NOMO-1 (cell line): ENCODE results near the gene PGBD1.

ENCODE experiments used
- DNase-seq, 2 experiments: peaks; one replicate each; lab custom pipeline; 2025; ENCODE audit not compliant: unreplicated experiment in 2 of 2; lab: John Stamatoyannopoulos, UW

PGBD1 gene, protein sequence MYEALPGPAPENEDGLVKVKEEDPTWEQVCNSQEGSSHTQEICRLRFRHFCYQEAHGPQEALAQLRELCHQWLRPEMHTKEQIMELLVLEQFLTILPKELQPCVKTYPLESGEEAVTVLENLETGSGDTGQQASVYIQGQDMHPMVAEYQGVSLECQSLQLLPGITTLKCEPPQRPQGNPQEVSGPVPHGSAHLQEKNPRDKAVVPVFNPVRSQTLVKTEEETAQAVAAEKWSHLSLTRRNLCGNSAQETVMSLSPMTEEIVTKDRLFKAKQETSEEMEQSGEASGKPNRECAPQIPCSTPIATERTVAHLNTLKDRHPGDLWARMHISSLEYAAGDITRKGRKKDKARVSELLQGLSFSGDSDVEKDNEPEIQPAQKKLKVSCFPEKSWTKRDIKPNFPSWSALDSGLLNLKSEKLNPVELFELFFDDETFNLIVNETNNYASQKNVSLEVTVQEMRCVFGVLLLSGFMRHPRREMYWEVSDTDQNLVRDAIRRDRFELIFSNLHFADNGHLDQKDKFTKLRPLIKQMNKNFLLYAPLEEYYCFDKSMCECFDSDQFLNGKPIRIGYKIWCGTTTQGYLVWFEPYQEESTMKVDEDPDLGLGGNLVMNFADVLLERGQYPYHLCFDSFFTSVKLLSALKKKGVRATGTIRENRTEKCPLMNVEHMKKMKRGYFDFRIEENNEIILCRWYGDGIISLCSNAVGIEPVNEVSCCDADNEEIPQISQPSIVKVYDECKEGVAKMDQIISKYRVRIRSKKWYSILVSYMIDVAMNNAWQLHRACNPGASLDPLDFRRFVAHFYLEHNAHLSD

DNA sequence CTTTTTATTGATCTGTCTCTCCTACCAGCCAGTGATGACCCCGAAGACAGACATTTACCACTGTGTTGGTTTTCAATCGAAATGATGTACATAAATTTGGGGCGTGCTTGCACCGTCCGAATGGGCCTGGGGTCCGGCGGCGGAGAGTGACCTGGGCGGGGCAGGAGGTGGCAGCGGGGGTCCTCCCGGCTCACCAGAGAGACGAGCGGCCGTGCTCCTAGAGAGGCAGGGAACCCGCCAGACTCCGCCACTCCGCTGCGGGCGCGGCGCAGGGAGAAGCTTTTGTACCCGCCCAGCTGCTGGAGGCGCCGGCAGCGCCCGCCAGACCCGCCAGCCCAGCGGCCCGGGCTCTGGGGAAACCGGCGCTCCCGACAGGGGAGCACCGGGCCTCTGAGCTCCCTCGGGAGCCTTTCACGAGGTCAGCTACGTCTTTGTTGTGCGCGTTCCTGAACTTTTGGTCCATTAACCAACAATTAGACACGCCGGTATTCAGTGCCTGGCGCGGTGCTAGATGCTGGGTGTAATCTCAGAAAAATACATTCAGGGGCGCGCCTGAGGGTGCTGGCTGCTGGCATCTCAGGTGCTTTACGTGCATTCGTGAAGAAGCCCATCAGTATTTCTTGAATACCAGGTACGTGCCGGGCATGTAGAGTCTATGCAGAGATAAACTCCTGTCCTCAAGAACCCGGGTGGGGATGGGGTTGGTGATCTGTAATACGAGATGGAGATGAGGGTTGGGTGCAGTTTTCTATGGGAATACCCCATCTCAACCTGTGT is at the start of gene PGBD1:
PGBD1 (plus strand) TSS at position 285 of the 777 bp plus-strand sequence. CDS start 2,242 bp downstream, outside the sequence.
- peak; percentile 42 to 56 for DNase-seq

GRCh38 chr6:28232785-28233184 is 48.6 kb upstream of the PGBD1 start:
- DNase-seq = no peak

GRCh38 chr6:28235912-28236452 is 45.4 kb upstream of the PGBD1 start:
- DNase-seq = peak in 1 of 2 experiments; percentile 49

DNA sequence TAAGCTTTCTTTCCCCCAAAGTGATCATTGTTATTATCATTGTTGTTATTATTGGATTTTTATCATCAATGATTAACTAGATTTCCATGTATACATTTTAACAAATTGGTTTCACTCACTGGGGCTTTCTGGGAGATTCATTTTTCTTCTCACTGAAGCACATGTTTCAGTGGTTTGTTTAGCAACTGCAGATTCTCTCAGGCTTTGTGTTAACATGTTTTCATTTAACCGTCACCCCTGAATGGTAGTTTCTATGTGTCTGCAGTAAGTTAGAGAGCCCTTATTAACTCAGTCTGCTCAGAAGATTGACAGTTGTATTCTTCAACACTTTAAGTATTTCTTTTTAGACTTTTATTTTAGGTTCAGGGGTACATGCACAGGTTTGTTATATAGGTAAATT is 41.7 kb upstream of the PGBD1 start:
- no peak for DNase-seq

- no peak for DNase-seq
These were observed 40.9 kb upstream of the PGBD1 start for GRCh38 chr6:28240471-28240870.

- DNase-seq = no peak
These were observed 37.4 kb upstream of the PGBD1 start for GRCh38 chr6:28243946-28244345.

GRCh38 chr6:28245206-28245941 is 36.0 kb upstream of the PGBD1 start:
- no peak for DNase-seq

GRCh38 chr6:28248916-28249315 is 32.5 kb upstream of the PGBD1 start:
- DNase-seq = no peak

DNA sequence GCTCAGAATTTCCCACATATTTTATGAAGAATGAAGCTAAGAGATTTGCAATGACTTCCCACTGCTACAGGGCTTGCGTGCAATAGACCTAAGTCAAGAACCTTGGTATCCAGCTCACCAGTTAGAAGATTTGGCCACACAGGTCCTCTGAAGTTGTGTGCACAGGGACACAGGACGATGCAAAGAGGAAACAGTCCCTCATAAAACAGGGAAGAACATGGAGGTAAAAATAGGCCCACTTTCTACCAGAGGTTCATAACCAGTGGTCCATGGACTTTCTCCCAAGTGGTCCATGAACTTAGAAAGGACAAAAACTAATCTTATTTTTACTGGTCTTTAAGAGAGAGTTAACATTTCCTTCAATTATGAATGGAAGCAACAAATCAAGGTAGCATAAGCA is 30.6 kb upstream of the PGBD1 start:
- no peak for DNase-seq

DNA sequence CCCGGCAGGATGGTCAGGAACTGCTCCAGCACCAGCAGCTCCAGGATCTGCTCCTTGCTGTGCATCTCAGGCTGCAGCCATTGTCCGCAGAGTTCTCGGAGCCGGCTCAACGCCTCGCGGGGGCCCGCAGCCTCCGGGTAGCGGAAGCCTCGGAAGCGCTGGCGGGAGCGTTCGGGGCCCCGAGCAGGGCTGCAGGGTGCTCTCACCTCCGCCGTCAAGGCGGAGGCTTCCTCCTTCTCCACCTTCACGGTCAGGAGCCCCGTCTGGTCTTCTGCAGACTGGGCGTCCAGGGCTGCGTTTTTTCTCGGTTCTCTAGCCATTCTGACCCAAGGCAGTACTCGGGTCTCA is 29.7 kb upstream of the PGBD1 start:
- DNase-seq = peak in 1 of 2 experiments; percentile 4

GRCh38 chr6:28252009-28252975 is 29.1 kb upstream of the PGBD1 start, which contains the start of gene ZKSCAN4:
Gene ZKSCAN4, minus strand, starts transcription at chr6:28252269. Its CDS starts 289 bp downstream, at chr6:28251980.
- DNase-seq = peak; percentile 66 to 80

- DNase-seq = no peak
These were observed 27.3 kb upstream of the PGBD1 start for GRCh38 chr6:28254121-28254519.

DNA sequence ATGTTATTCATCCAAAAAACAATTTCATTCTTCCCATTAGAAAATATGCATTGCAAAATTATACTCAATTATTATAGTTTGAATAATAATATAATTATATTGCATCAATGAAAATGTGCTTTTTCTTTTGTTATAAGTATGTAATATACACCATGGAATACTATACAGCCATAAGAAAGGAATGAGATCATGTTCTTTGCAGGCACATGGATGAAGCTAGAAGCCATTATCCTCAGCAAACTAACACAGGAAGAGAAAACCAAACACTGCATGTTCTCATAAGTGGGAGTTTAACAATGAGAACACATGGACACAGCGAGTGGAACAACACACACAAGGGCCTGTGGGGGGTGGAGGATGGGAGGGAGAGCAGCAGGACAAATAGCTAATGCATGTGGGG is 24.3 kb upstream of the PGBD1 start:
- DNase-seq = no peak

GRCh38 chr6:28258877-28259777 is 22.2 kb upstream of the PGBD1 start, which contains the start of gene NKAPL:
Gene NKAPL, plus strand, starts transcription at chr6:28259297. Its CDS starts 75 bp downstream, at chr6:28259372.
- peak in 1 of 2 experiments; percentile 25 for DNase-seq

GRCh38 chr6:28263922-28264321 is 17.4 kb upstream of the PGBD1 start:
- DNase-seq = no peak

GRCh38 chr6:28264834-28265401 is 16.5 kb upstream of the PGBD1 start:
- DNase-seq = no peak

- DNase-seq = no peak
These were observed 14.8 kb upstream of the PGBD1 start for GRCh38 chr6:28266563-28266961.
